Panc1 (cell line): Measurements from ENCODE around the gene TRAPPC12. TPM values are rescaled to one million over a fixed set of nuclear protein-coding genes. Genes with fewer than 3 reads are reported as not detected.

Source experiments
- ATAC-seq: fragments of 200-7000 bp; cut with Tn5 transposase; 2 replicates; pipeline ENCODE4 v1.9.1; 2020; ENCODE audit warnings: mild to moderate bottlenecking, moderate library complexity
- BruUV-seq: library from RNA; stranded (reverse); fragments of 400-500 nt; replicated peaks from 2 replicates; lab custom pipeline; 2021; lab: Mats Ljungman, UMichigan
- CTCF ChIA-PET: fragments of 300-600 bp; sonication (Branson Sonifier 250); formaldehyde crosslinking; loops from one replicate; lab custom pipeline; 2022; ENCODE audit warnings: antibody characterized with exemption; lab: Charles Lee
- POLR2A ChIA-PET: fragments of 300-600 bp; sonication (Branson Sonifier 250); formaldehyde crosslinking; loops from one replicate; lab custom pipeline; 2022; ENCODE audit warnings: antibody characterized with exemption; lab: Charles Lee
- DNase-seq: peaks from one replicate; pipeline ENCODE4 v3.0.0-alpha.2; 2010; ENCODE audit warnings: low read depth, low spot score
- H3K27ac ChIP-seq: 2 replicates; pipeline ENCODE4 v1.5.1; 2011; ENCODE audit warnings: mild to moderate bottlenecking, low read length, inconsistent platforms
- H3K27me3 ChIP-seq: fragments of 200-500 bp; sonication (Bioruptor generic); 2 replicates; pipeline ENCODE4 v1.6.0; 2014; ENCODE audit warnings: low read length, inconsistent platforms; ENCODE audit not compliant: control insufficient read depth, insufficient read depth
- H3K36me3 ChIP-seq: fragments of 200-500 bp; sonication (Bioruptor generic); 2 replicates; pipeline ENCODE4 v1.5.1; 2014; ENCODE audit warnings: inconsistent platforms, mild to moderate bottlenecking, low read length, moderate library complexity; ENCODE audit not compliant: control insufficient read depth, insufficient read depth
- H3K4me1 ChIP-seq: 2 replicates; pipeline ENCODE4 v1.5.1; 2011; ENCODE audit warnings: inconsistent platforms, mild to moderate bottlenecking, low read length, moderate library complexity; ENCODE audit not compliant: control insufficient read depth, insufficient read depth
- H3K4me3 ChIP-seq, 2 experiments: 2 replicates each; pipeline ENCODE4 v1.5.1; 2011 to 2012; ENCODE audit warnings: low read depth in 2 of 2, low read length in 2 of 2, mild to moderate bottlenecking in 2 of 2, inconsistent platforms in 1 of 2, moderate library complexity in 1 of 2
- H3K9me3 ChIP-seq: fragments of 200-500 bp; sonication (Bioruptor generic); 2 replicates; pipeline ENCODE4 v1.5.1; 2014; ENCODE audit warnings: low read depth, mild to moderate bottlenecking, inconsistent platforms, low read length, moderate library complexity; ENCODE audit not compliant: control insufficient read depth, insufficient read depth
- POLR2AphosphoS5 ChIP-seq: IDR thresholded peaks from 2 replicates; pipeline ENCODE4 v1.6.1; 2012; ENCODE audit warnings: mild to moderate bottlenecking, low read depth, low read length, moderate library complexity
- SIN3A ChIP-seq: IDR thresholded peaks from 2 replicates; pipeline ENCODE4 v1.6.1; 2012; ENCODE audit warnings: low read depth, mild to moderate bottlenecking, low read length, moderate library complexity, borderline replicate concordance; ENCODE audit not compliant: insufficient read depth
- TCF7L2 ChIP-seq: IDR thresholded peaks from 2 replicates; pipeline ENCODE4 v1.6.1; 2011; ENCODE audit warnings: mild to moderate bottlenecking, low read depth, low read length, inconsistent platforms
- in situ Hi-C: cut with HindIII; loops from 2 replicates; pipeline ENCODE4 v1.10.0; 2016; ENCODE audit warnings: low sequenced_read_pairs, low pct_unique_long_range_greater_than_20kb
- intact Hi-C: fragments of 100-400 bp; cut with micrococcal nuclease; formaldehyde crosslinking; loops from one replicate; pipeline ENCODE4 v1.10.0; 2022; ENCODE audit not compliant: unreplicated experiment
- total RNA-seq: library from RNA; stranded (reverse); gene quantifications from one replicate; pipeline ENCODE4 v1.2.1, GENCODE V29; 2021; ENCODE audit not compliant: unreplicated experiment
- TF ChIP-seq, protein P1 (sequence below), 2 experiments: IDR thresholded peaks; 2 replicates each; pipeline ENCODE4 v1.6.1; 2011 to 2012; ENCODE audit warnings: low read depth in 2 of 2, control low read depth in 1 of 2, low read length in 1 of 2, mild to moderate bottlenecking in 1 of 2, moderate library complexity in 1 of 2; ENCODE audit not compliant: insufficient read depth in 1 of 2
- TF ChIP-seq, protein P2 (sequence below): fragments of 450-650 bp; IDR thresholded peaks from 2 replicates; pipeline ENCODE4 v1.5.1; 2017; ENCODE audit warnings: mild to moderate bottlenecking

The TRAPPC12 gene
- total RNA-seq, 1 experiment from 2014 or later: 78.7 TPM

DNA sequence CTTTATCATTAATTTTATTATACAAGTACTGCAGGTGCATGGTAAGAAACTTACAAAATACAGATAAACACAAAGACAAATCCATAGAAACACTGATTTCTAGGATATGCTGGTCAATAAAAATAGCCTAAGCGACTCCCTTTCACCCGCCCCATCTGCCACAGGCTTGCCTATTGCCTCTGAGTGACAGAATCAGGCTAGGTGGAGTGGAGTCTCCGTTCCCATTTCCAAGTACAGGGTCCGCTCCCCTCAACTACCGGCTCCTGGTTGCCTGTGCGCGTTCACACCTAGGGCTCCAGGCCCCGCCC, 201 bp upstream of the TRAPPC12 start:
- peak overlapping the region; percentile 69 to 97 for H3K4me3 ChIP-seq
- POLR2A ChIA-PET: interaction anchor here (0.6 kb wide), 1 partner anchor 178 kb away, joined by 3 read pairs; no protein-coding TSS in a partner anchor
- no peak for DNase-seq
- intact Hi-C loops (no loop called here), in situ Hi-C loops (no loop called here)
- no peaks in the 10 kb centered on the region for H3K27me3 ChIP-seq
- no peak for TF ChIP-seq SIN3A
- no peak; the same call in 1 of the 2 replicates for TF ChIP-seq POLR2AphosphoS5
- TF ChIP-seq, protein P1, sequence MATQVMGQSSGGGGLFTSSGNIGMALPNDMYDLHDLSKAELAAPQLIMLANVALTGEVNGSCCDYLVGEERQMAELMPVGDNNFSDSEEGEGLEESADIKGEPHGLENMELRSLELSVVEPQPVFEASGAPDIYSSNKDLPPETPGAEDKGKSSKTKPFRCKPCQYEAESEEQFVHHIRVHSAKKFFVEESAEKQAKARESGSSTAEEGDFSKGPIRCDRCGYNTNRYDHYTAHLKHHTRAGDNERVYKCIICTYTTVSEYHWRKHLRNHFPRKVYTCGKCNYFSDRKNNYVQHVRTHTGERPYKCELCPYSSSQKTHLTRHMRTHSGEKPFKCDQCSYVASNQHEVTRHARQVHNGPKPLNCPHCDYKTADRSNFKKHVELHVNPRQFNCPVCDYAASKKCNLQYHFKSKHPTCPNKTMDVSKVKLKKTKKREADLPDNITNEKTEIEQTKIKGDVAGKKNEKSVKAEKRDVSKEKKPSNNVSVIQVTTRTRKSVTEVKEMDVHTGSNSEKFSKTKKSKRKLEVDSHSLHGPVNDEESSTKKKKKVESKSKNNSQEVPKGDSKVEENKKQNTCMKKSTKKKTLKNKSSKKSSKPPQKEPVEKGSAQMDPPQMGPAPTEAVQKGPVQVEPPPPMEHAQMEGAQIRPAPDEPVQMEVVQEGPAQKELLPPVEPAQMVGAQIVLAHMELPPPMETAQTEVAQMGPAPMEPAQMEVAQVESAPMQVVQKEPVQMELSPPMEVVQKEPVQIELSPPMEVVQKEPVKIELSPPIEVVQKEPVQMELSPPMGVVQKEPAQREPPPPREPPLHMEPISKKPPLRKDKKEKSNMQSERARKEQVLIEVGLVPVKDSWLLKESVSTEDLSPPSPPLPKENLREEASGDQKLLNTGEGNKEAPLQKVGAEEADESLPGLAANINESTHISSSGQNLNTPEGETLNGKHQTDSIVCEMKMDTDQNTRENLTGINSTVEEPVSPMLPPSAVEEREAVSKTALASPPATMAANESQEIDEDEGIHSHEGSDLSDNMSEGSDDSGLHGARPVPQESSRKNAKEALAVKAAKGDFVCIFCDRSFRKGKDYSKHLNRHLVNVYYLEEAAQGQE (IDR thresholded peaks at IDR 0.05; ENCODE audit: insufficient read depth in 1 of 2, low read depth in 2 of 2, low read length in 1 of 2): no peak
- no peak for TF ChIP-seq TCF7L2
- TF ChIP-seq, protein P2, sequence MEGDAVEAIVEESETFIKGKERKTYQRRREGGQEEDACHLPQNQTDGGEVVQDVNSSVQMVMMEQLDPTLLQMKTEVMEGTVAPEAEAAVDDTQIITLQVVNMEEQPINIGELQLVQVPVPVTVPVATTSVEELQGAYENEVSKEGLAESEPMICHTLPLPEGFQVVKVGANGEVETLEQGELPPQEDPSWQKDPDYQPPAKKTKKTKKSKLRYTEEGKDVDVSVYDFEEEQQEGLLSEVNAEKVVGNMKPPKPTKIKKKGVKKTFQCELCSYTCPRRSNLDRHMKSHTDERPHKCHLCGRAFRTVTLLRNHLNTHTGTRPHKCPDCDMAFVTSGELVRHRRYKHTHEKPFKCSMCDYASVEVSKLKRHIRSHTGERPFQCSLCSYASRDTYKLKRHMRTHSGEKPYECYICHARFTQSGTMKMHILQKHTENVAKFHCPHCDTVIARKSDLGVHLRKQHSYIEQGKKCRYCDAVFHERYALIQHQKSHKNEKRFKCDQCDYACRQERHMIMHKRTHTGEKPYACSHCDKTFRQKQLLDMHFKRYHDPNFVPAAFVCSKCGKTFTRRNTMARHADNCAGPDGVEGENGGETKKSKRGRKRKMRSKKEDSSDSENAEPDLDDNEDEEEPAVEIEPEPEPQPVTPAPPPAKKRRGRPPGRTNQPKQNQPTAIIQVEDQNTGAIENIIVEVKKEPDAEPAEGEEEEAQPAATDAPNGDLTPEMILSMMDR: no peak
- H3K9me3 ChIP-seq: no peaks in the 10 kb centered on the region
- peaks cover 17% of the 10 kb centered on the region for H3K36me3 ChIP-seq
- peak overlapping the region; percentile 98 for H3K27ac ChIP-seq
- BruUV-seq: no TSS peak
- H3K4me1 ChIP-seq: peaks cover 18% of the 10 kb centered on the region
- CTCF ChIA-PET: interaction anchor here (0.7 kb wide), 1 partner anchor 1526 kb away, joined by 3 read pairs; no protein-coding TSS in a partner anchor
- no peak for ATAC-seq

DNA sequence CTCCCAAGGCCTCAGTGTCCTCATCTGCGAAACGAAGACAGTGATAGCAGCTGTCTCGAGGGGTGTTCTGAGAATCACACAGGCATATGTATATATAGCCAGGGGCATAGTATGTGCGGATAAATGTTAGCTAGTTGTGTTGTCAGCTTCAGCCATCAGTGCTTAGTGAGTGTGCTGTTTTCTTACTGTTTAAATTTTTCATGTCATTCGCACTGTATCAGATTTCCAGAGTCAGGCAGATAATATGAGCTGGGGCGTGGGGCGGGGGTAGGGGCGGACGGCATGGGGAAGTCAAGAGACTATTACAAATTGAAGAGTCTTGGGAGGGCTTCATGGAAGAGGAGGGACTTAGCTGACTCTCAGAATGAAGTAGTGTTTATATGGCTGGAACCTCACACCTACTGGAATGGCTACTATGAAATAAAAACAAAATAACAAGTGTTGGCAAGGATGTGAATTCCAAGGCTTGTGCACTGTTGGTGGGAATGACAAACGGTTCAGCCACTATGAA, 7.0 kb downstream of the TRAPPC12 start:
- Histone ChIP-seq H3K36me3 (peaks cover 2% of the 10 kb centered on the region; the same call in 1 of the 2 replicates), H3K27ac (no peak overlapping the region), H3K27me3 (no peaks in the 10 kb centered on the region), H3K4me1 (no peaks in the 10 kb centered on the region), H3K9me3 (no peaks in the 10 kb centered on the region), H3K4me3 (no peak overlapping the region)
- BruUV-seq: no TSS peak
- POLR2A ChIA-PET: no interaction called here
- TF ChIP-seq, protein P1 (IDR thresholded peaks at IDR 0.05; ENCODE audit: insufficient read depth in 1 of 2, low read depth in 2 of 2, low read length in 1 of 2): no peak
- TF ChIP-seq POLR2AphosphoS5: no peak
- TF ChIP-seq, protein P2: no peak
- no peak for TF ChIP-seq SIN3A
- TF ChIP-seq TCF7L2: no peak
- DNase-seq: no peak
- intact Hi-C loops (no loop called here), in situ Hi-C loops (no loop called here)
- CTCF ChIA-PET: no interaction called here
- no peak for ATAC-seq
